CD14-positive monocyte (primary cell): Measurements from ENCODE around the gene C17orf114.

ENCODE experiments used
- DNase-seq, 3 donors: peaks; one replicate each; pipeline ENCODE4 v3.0.0-alpha.2; 2011 to 2022
- H2AFZ ChIP-seq: 2 replicates; pipeline ENCODE4 v1.6.0; 2012; ENCODE audit warnings: mild to moderate bottlenecking, low read depth, low read length, inconsistent platforms; ENCODE audit not compliant: insufficient read depth, poor library complexity, severe bottlenecking
- H3K27ac ChIP-seq, 2 donors: 1 replicate in 1 of 2; 2 replicates in 1 of 2; pipeline ENCODE4 v1.5.1; 2012 to 2013; ENCODE audit warnings: low read length in 2 of 2, control low read depth in 1 of 2, inconsistent platforms in 1 of 2, low read depth in 1 of 2, mild to moderate bottlenecking in 1 of 2
- H3K27me3 ChIP-seq, 2 donors: one replicate each; pipeline versions ENCODE4 v1.6.0 to v1.6.1; 2011 to 2013; ENCODE audit warnings: low read length in 2 of 2; ENCODE audit not compliant: control insufficient read depth in 2 of 2, insufficient read depth in 2 of 2
- H3K36me3 ChIP-seq, 2 donors: replicated peaks in 1 of 2; 1 replicate in 1 of 2; 2 replicates in 1 of 2; pipeline versions ENCODE4 v1.5.1 to v1.6.1; 2012 to 2013; ENCODE audit warnings: low read length in 2 of 2, control low read depth in 1 of 2, inconsistent platforms in 1 of 2, mild to moderate bottlenecking in 1 of 2; ENCODE audit not compliant: insufficient read depth in 2 of 2, control insufficient read depth in 1 of 2
- H3K4me1 ChIP-seq, 2 donors: 1 replicate in 1 of 2; 2 replicates in 1 of 2; pipeline versions ENCODE4 v1.5.1 to v1.6.1; 2012 to 2013; ENCODE audit warnings: low read length in 2 of 2, control low read depth in 1 of 2, inconsistent platforms in 1 of 2, mild to moderate bottlenecking in 1 of 2, moderate library complexity in 1 of 2; ENCODE audit not compliant: insufficient read depth in 2 of 2, control insufficient read depth in 1 of 2
- H3K4me2 ChIP-seq: replicated peaks from 2 replicates; pipeline ENCODE3; 2012; ENCODE audit warnings: low read length, moderate library complexity, mild to moderate bottlenecking; ENCODE audit not compliant: poor library complexity, severe bottlenecking; ENCODE audit errors: extremely low read depth
- H3K4me3 ChIP-seq, 3 experiments: fragments of 200-600 bp in 1 of 3; sonication (generic) in 1 of 3; replicated peaks in 1 of 3; 1 replicate in 2 of 3; 2 replicates in 1 of 3; pipeline ENCODE4 v1.5.1; 2011 to 2013; ENCODE audit warnings: low read length in 3 of 3, mild to moderate bottlenecking in 3 of 3, control low read depth in 2 of 3, low read depth in 2 of 3, inconsistent platforms in 1 of 3, moderate library complexity in 1 of 3
- H3K79me2 ChIP-seq: 2 replicates; pipeline ENCODE4 v1.6.0; 2012; ENCODE audit warnings: mild to moderate bottlenecking, control low read depth, inconsistent platforms, low read length, moderate library complexity; ENCODE audit not compliant: insufficient read depth
- H3K9ac ChIP-seq: 2 replicates; pipeline ENCODE4 v1.6.0; 2017; ENCODE audit warnings: low read length, mild to moderate bottlenecking; ENCODE audit not compliant: insufficient read depth, poor library complexity, severe bottlenecking
- H3K9me3 ChIP-seq, 2 donors: replicated peaks in 1 of 2; 1 replicate in 1 of 2; 2 replicates in 1 of 2; pipeline versions ENCODE4 v1.5.1 to v1.6.1; 2012 to 2013; ENCODE audit warnings: low read length in 2 of 2, control low read depth in 1 of 2; ENCODE audit not compliant: control insufficient read depth in 1 of 2, insufficient read depth in 1 of 2
- H4K20me1 ChIP-seq: 2 replicates; pipeline ENCODE4 v1.6.0; 2012; ENCODE audit warnings: mild to moderate bottlenecking, low read length, control low read depth, moderate library complexity; ENCODE audit not compliant: insufficient read depth
- H3K27ac Mint-ChIP-seq, 7 donors: one replicate each; pipeline ENCODE4 v1.8.0; 2020; ENCODE audit warnings: mild to moderate bottlenecking in 7 of 7, mixed read lengths in 7 of 7, moderate library complexity in 6 of 7, inconsistent platforms in 2 of 7
- H3K27me3 Mint-ChIP-seq, 3 donors: one replicate each; pipeline ENCODE4 v1.8.0; 2021 to 2022; ENCODE audit warnings: low read depth in 3 of 3, mild to moderate bottlenecking in 3 of 3, mixed read lengths in 3 of 3, moderate library complexity in 3 of 3, inconsistent platforms in 1 of 3
- H3K36me3 Mint-ChIP-seq, 2 donors: one replicate each; pipeline ENCODE4 v1.8.0; 2020; ENCODE audit warnings: mixed read lengths in 2 of 2, inconsistent platforms in 1 of 2, mild to moderate bottlenecking in 1 of 2
- H3K4me1 Mint-ChIP-seq: one replicate; pipeline ENCODE4 v1.8.0; 2020; ENCODE audit warnings: mild to moderate bottlenecking, mixed read lengths
- H3K4me3 Mint-ChIP-seq, 2 donors: one replicate each; pipeline ENCODE4 v1.8.0; 2020; ENCODE audit warnings: mild to moderate bottlenecking in 2 of 2, mixed read lengths in 2 of 2, moderate library complexity in 1 of 2
- H3K9me3 Mint-ChIP-seq, 7 donors: one replicate each; pipeline ENCODE4 v1.8.0; 2020 to 2022; ENCODE audit warnings: mixed read lengths in 7 of 7, mild to moderate bottlenecking in 6 of 7, moderate library complexity in 6 of 7, inconsistent platforms in 2 of 7
- CTCF ChIP-seq: fragments of 200-600 bp; IDR thresholded peaks from one replicate; pipeline ENCODE4 v1.8.0; 2022; ENCODE audit warnings: antibody characterized with exemption, mild to moderate bottlenecking
- WGBS: methylation state at CpG from one replicate; pipeline ENCODE4 v1.1.5; 2013; ENCODE audit warnings: missing lambda C conversion rate; ENCODE audit not compliant: insufficient coverage; 5-methylcytosine and 5-hydroxymethylcytosine counted together
- intact Hi-C, 2 donors: fragments of 100-400 bp; cut with micrococcal nuclease; formaldehyde crosslinking; loops; one replicate each; pipeline versions ENCODE4 v1.15.0 to v1.15.1; 2023

The C17orf114 gene

GRCh38 chr17:4812690-4813089 lies 10.6 kb upstream of the C17orf114 start:
- no peak overlapping the region for H3K4me3 ChIP-seq
- Mint-ChIP-seq H3K4me3 (no peak overlapping the region), H3K27me3 (peaks cover 14 to 22% (median 19%) of the 10 kb centered on the region in 3 donors), H3K36me3 (peaks cover 69 to 75% of the 10 kb centered on the region in 2 donors), H3K4me1 (peaks cover 17% of the 10 kb centered on the region), H3K27ac (no peak overlapping the region), H3K9me3 (peaks cover 0 to 4% (median 2%) of the 10 kb centered on the region in 7 donors)
- 91% methylated on average over 6 of the region's 7 CpGs for WGBS
- H3K27ac ChIP-seq, result no peak overlapping the region
- no peak for DNase-seq
- TF ChIP-seq CTCF, result no peak
- H3K4me2 ChIP-seq, result no peak overlapping the region
- H3K4me1 ChIP-seq, result peaks cover 5 to 7% of the 10 kb centered on the region in 2 donors
- H2AFZ ChIP-seq, result no peak overlapping the region
- H3K9me3 ChIP-seq, result no peaks in the 10 kb centered on the region
- peaks cover 35 to 69% of the 10 kb centered on the region in 2 donors for H3K36me3 ChIP-seq
- intact Hi-C loops, result loop anchor here in 1 of 2 donors (10.0 kb wide), 1 partner anchor 72 kb away; no protein-coding TSS in a partner anchor
- peaks cover 18% of the 10 kb centered on the region for H4K20me1 ChIP-seq
- no peaks in the 10 kb centered on the region for H3K79me2 ChIP-seq
- H3K9ac ChIP-seq, result no peak overlapping the region
- H3K27me3 ChIP-seq, result peaks cover 0 to 11% of the 10 kb centered on the region in 2 donors

- Mint-ChIP-seq H3K4me1 (peaks cover 19% of the 10 kb centered on the region), H3K9me3 (peaks cover 0 to 4% (median 2%) of the 10 kb centered on the region in 7 donors), H3K27ac (peak overlapping the region in 1 of 7 donors; percentile 64), H3K4me3 (no peak overlapping the region), H3K36me3 (peaks cover 62 to 67% of the 10 kb centered on the region in 2 donors), H3K27me3 (peaks cover 16 to 24% (median 23%) of the 10 kb centered on the region in 3 donors)
- no peak overlapping the region for H3K9ac ChIP-seq
- peaks cover under 1 to 14% of the 10 kb centered on the region in 2 donors for H3K27me3 ChIP-seq
- H4K20me1 ChIP-seq, result peaks cover 19% of the 10 kb centered on the region
- no peak for TF ChIP-seq CTCF
- H2AFZ ChIP-seq, result no peak overlapping the region
- intact Hi-C loops, result loop anchor here in 1 of 2 donors (10.0 kb wide), 1 partner anchor 73 kb away; no protein-coding TSS in a partner anchor
- no peaks in the 10 kb centered on the region for H3K9me3 ChIP-seq
- H3K4me2 ChIP-seq, result no peak overlapping the region
- 88% methylated on average over 3 of the region's 12 CpGs for WGBS
- peaks cover 28 to 57% of the 10 kb centered on the region in 2 donors for H3K36me3 ChIP-seq
- no peak overlapping the region for H3K27ac ChIP-seq
- H3K4me1 ChIP-seq, result peaks cover 8 to 10% of the 10 kb centered on the region in 2 donors
- no peak overlapping the region for H3K4me3 ChIP-seq
- no peaks in the 10 kb centered on the region for H3K79me2 ChIP-seq
- no peak for DNase-seq
These were observed 9.3 kb upstream of the C17orf114 start for GRCh38 chr17:4811471-4811870.
